ENCODE data around the gene CREB5.

Gene CREB5

DNA sequence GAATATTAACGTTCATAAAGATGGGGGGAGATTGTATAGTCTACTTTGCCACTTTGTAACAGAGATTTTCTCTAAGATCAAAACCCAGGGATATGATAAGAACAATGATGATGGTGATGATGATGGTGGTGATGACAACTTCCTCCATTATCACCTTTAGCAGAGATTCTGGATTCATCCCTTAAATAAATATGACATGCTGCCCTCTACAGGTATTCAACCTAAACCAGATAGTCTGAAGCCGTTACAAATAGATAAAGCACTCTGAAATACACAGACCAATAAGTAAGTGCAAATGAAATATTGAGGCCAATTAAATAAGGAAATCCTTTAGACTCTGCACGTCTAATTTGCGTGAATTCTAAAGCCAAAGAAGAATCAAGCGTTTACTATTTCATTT, 211.5 kb downstream of the CREB5 start:
- DNase-seq (ENCODE audit: low read depth) = no peak
- TF ChIP-seq, protein P1, sequence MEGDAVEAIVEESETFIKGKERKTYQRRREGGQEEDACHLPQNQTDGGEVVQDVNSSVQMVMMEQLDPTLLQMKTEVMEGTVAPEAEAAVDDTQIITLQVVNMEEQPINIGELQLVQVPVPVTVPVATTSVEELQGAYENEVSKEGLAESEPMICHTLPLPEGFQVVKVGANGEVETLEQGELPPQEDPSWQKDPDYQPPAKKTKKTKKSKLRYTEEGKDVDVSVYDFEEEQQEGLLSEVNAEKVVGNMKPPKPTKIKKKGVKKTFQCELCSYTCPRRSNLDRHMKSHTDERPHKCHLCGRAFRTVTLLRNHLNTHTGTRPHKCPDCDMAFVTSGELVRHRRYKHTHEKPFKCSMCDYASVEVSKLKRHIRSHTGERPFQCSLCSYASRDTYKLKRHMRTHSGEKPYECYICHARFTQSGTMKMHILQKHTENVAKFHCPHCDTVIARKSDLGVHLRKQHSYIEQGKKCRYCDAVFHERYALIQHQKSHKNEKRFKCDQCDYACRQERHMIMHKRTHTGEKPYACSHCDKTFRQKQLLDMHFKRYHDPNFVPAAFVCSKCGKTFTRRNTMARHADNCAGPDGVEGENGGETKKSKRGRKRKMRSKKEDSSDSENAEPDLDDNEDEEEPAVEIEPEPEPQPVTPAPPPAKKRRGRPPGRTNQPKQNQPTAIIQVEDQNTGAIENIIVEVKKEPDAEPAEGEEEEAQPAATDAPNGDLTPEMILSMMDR (conservative IDR thresholded peaks at IDR 0.05; ENCODE audit: low read length) = no peak
- H3K4me3 ChIP-seq (ENCODE audit: low read length) = no peak overlapping the region

DNA sequence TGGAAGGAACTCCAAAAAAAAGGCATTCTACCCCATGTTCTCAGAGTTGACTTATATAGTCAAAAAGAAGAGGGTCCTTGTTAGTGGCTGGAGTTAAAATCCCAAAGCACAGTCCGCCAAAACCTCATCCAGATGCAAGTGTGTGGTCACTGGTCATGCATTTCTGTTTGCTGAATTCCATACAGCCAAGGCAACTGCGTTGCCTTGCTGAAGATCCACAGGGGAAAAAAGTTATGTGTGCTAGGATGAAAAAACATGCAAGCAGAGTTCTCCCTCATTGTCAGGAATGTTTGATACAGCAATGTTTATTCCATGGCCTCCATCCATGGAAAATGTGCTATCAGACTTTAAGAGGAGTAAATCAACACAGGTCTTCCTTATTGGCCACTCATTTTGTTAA, 213.1 kb downstream of the CREB5 start:
- no peak overlapping the region for H3K4me3 ChIP-seq (ENCODE audit: low read length)
- DNase-seq (ENCODE audit: low read depth) = peak; percentile 15
- TF ChIP-seq, protein P1 (conservative IDR thresholded peaks at IDR 0.05; ENCODE audit: low read length) = no peak

GRCh38 chr7:28626221-28626620, 213.9 kb downstream of the CREB5 start:
- H3K4me3 ChIP-seq (ENCODE audit: low read length) = no peak overlapping the region
- TF ChIP-seq, protein P1 (conservative IDR thresholded peaks at IDR 0.05; ENCODE audit: low read length) = no peak
- DNase-seq (ENCODE audit: low read depth) = no peak

GRCh38 chr7:28626624-28627262, 214.4 kb downstream of the CREB5 start:
- DNase-seq (ENCODE audit: low read depth) = peak; percentile 31
- TF ChIP-seq, protein P1 (conservative IDR thresholded peaks at IDR 0.05; ENCODE audit: low read length) = peak; percentile 52
- no peak overlapping the region for H3K4me3 ChIP-seq (ENCODE audit: low read length)

- TF ChIP-seq, protein P1 (conservative IDR thresholded peaks at IDR 0.05; ENCODE audit: low read length) = no peak
- peak; percentile 32 for DNase-seq (ENCODE audit: low read depth)
- H3K4me3 ChIP-seq (ENCODE audit: low read length) = no peak overlapping the region
Measured at GRCh38 chr7:28627263-28627653, 214.9 kb downstream of the CREB5 start.

GRCh38 chr7:28627896-28628295, 215.6 kb downstream of the CREB5 start:
- TF ChIP-seq, protein P1 (conservative IDR thresholded peaks at IDR 0.05; ENCODE audit: low read length) = no peak
- no peak overlapping the region for H3K4me3 ChIP-seq (ENCODE audit: low read length)
- no peak for DNase-seq (ENCODE audit: low read depth)

DNA sequence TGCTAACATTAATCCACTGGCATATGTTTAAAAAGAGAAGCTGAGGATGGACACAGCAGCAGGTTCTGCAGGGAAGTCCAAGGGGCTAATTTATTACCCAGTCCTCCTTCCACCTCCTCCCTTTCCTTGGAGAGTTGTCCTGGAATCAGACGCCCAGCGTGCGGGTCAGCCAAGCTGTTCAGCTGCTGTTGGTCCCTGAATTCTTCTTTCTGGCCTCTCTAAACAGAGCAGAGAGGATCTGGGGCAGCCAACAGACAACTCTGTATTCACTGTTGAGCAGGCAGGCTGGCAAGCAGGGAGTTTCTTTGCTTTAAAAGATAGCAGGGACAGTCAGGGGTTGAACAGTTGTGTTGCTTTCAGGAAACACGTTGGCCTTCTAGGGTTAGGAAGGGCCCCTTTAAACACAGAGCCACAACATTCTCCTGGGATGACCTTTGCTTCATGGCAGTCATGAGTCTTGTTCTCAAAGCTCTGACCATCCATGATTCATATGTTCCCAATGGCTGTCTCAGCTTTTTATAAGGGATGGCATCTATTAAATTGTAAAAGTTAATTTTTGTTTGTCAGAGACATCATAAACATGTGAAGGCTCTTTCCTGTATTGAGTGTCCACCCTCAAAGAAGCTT, 217.0 kb downstream of the CREB5 start:
- no peak overlapping the region for H3K4me3 ChIP-seq (ENCODE audit: low read length)
- peak; percentile 40 for DNase-seq (ENCODE audit: low read depth)
- TF ChIP-seq, protein P1 (conservative IDR thresholded peaks at IDR 0.05; ENCODE audit: low read length) = no peak
